ENCODE data around the gene TP53AIP1.

The TP53AIP1 gene

GRCh38 chr11:128942272-128942612 is 429 bp downstream of the TP53AIP1 start:
- no peak for DNase-seq

- DNase-seq: no peak
Observed at GRCh38 chr11:128941573-128942271, 949 bp downstream of the TP53AIP1 start.

GRCh38 chr11:128941110-128941509 is 1.6 kb downstream of the TP53AIP1 start:
- DNase-seq: no peak

GRCh38 chr11:128940603-128941002 is 2.1 kb downstream of the TP53AIP1 start:
- no peak for DNase-seq

- no peak for DNase-seq
Observed at GRCh38 chr11:128940156-128940555, 2.5 kb downstream of the TP53AIP1 start.

GRCh38 chr11:128939591-128939990 is 3.1 kb downstream of the TP53AIP1 start:
- no peak for DNase-seq

GRCh38 chr11:128938156-128938885 is 4.3 kb downstream of the TP53AIP1 start:
- no peak for DNase-seq

- no peak for DNase-seq
Observed at GRCh38 chr11:128937480-128937879, 5.2 kb downstream of the TP53AIP1 start.

GRCh38 chr11:128936606-128937251 is 5.9 kb downstream of the TP53AIP1 start:
- DNase-seq: no peak

- no peak for DNase-seq
Observed at GRCh38 chr11:128934926-128935325, 7.7 kb downstream of the TP53AIP1 start.

GRCh38 chr11:128934351-128934750 is 8.3 kb downstream of the TP53AIP1 start:
- DNase-seq: no peak

- no peak for DNase-seq
Observed at GRCh38 chr11:128933481-128934178, 9.0 kb downstream of the TP53AIP1 start.

- no peak for DNase-seq
Observed at GRCh38 chr11:128931668-128932067, 11.0 kb downstream of the TP53AIP1 start.

- no peak for DNase-seq
Observed at GRCh38 chr11:128931066-128931465, 11.6 kb downstream of the TP53AIP1 start.

- no peak for DNase-seq
Observed at GRCh38 chr11:128929991-128930390, 12.7 kb downstream of the TP53AIP1 start.

- no peak for DNase-seq
Observed at GRCh38 chr11:128929468-128929867, 13.2 kb downstream of the TP53AIP1 start.

GRCh38 chr11:128928400-128928799 is 14.3 kb downstream of the TP53AIP1 start:
- DNase-seq: no peak

- no peak for DNase-seq
Observed at GRCh38 chr11:128927683-128928336, 14.9 kb downstream of the TP53AIP1 start.

GRCh38 chr11:128927108-128927461 is 15.6 kb downstream of the TP53AIP1 start:
- no peak for DNase-seq

GRCh38 chr11:128926437-128927107 is 16.1 kb downstream of the TP53AIP1 start:
- no peak for DNase-seq

GRCh38 chr11:128926000-128926399 is 16.7 kb downstream of the TP53AIP1 start:
- DNase-seq: no peak

- no peak for DNase-seq
Observed at GRCh38 chr11:128925250-128925600, 17.4 kb downstream of the TP53AIP1 start.

Data from activated naive CD4-positive, alpha-beta T cell treated with anti-CD3 and anti-CD28 coated beads, Interleukin-2, amount 50 U/mL, for 16 hours (primary cell).